GM12878 (cell line): ENCODE results near the gene TTLL6. TPM values are rescaled to one million over a fixed set of nuclear protein-coding genes. Genes with fewer than 3 reads are reported as not detected.

Experiments
- ATAC-seq: fragments of 200-7000 bp; cut with Tn5 transposase; 3 replicates; pipeline ENCODE4 v1.9.1; 2020; ENCODE audit warnings: mild to moderate bottlenecking, moderate library complexity
- BruUV-seq: library from RNA; stranded (reverse); fragments of 400-500 nt; replicated peaks from 2 replicates; lab custom pipeline; 2021; lab: Mats Ljungman, UMichigan
- CTCF ChIA-PET: fragments of 300-600 bp; sonication (Branson Sonifier 250); formaldehyde crosslinking; extraction: SDS; loops from one replicate; lab custom pipeline; 2021; ENCODE audit warnings: inconsistent platforms; lab: Yijun Ruan, JAX
- POLR2A ChIA-PET: fragments of 350-600 bp; formaldehyde crosslinking; extraction: SDS; loops from one replicate; lab custom pipeline; 2021; ENCODE audit warnings: inconsistent platforms; lab: Charles Lee
- RAD21 ChIA-PET: fragments of 300-600 bp; sonication (Branson Sonifier 250); formaldehyde crosslinking; loops from one replicate; lab custom pipeline; 2023; ENCODE audit warnings: antibody characterized with exemption; ENCODE audit not compliant: unreplicated experiment; lab: Charles Lee
- SMC1A ChIA-PET: fragments of 300-600 bp; sonication (Branson Sonifier 250); formaldehyde crosslinking; loops from one replicate; lab custom pipeline; 2023; ENCODE audit not compliant: unreplicated experiment, uncharacterized antibody; lab: Charles Lee
- DNase-seq: peaks from one replicate; pipeline ENCODE4 v3.0.0-alpha.2; 2011; ENCODE audit warnings: low read depth, low spot score
- FAIRE-seq: peaks from 3 replicates; lab custom pipeline; 2011; peaks lifted over from hg19 to GRCh38; lab: Jason Lieb, UNC
- H2AFZ ChIP-seq: 2 replicates; pipeline ENCODE4 v1.6.0; 2011; ENCODE audit warnings: low read depth, low read length, control low read depth; ENCODE audit not compliant: control insufficient read depth
- H3K27ac ChIP-seq: 2 replicates; pipeline ENCODE4 v1.5.1; 2011; ENCODE audit warnings: control low read depth; ENCODE audit not compliant: control insufficient read depth, insufficient read depth
- H3K27me3 ChIP-seq, 2 experiments: replicated peaks in 1 of 2; 2 replicates each; pipeline versions ENCODE4 v1.6.0 to v1.6.1; 2011; ENCODE audit warnings: low read length in 1 of 2; ENCODE audit not compliant: control insufficient read depth in 2 of 2, insufficient read depth in 2 of 2
- H3K36me3 ChIP-seq, 2 experiments: 2 replicates each; pipeline ENCODE4 v1.5.1; 2011; ENCODE audit warnings: low read length in 1 of 2; ENCODE audit not compliant: control insufficient read depth in 2 of 2, insufficient read depth in 2 of 2
- H3K4me1 ChIP-seq: 2 replicates; pipeline ENCODE4 v1.6.1; 2011; ENCODE audit warnings: mild to moderate bottlenecking, low read length, moderate library complexity, mixed read lengths; ENCODE audit not compliant: control insufficient read depth, insufficient read depth
- H3K4me2 ChIP-seq: 2 replicates; pipeline ENCODE4 v1.6.0; 2011; ENCODE audit warnings: control low read depth; ENCODE audit not compliant: control insufficient read depth, insufficient read depth
- H3K4me3 ChIP-seq: fragments of 200-600 bp; sonication (generic); 2 replicates; pipeline ENCODE4 v1.5.1; 2016
- H3K79me2 ChIP-seq: 2 replicates; pipeline ENCODE4 v1.6.0; 2011; ENCODE audit warnings: low read length; ENCODE audit not compliant: control insufficient read depth, insufficient read depth
- H3K9ac ChIP-seq: 2 replicates; pipeline ENCODE4 v1.8.0; 2011; ENCODE audit warnings: low read length, control low read depth, mixed read lengths; ENCODE audit not compliant: control insufficient read depth, insufficient read depth
- H3K9me3 ChIP-seq: replicated peaks from 3 replicates; pipeline ENCODE4 v1.5.1; 2011; ENCODE audit warnings: mild to moderate bottlenecking, low read length; ENCODE audit not compliant: control insufficient read depth, insufficient read depth
- H4K20me1 ChIP-seq: 2 replicates; pipeline ENCODE4 v1.6.0; 2011; ENCODE audit not compliant: control insufficient read depth, insufficient read depth
- BACH1 ChIP-seq: fragments of 450-650 bp; IDR thresholded peaks from 2 replicates; pipeline ENCODE4 v1.6.1; 2017; ENCODE audit warnings: mild to moderate bottlenecking, borderline replicate concordance
- ESRRA ChIP-seq: IDR thresholded peaks from 2 replicates; pipeline ENCODE4 v1.6.1; 2012; ENCODE audit warnings: mild to moderate bottlenecking, low read length, improper control_type of control experiment
- ETV6 ChIP-seq, 2 experiments: fragments of 450-650 bp in 1 of 2; IDR thresholded peaks in 1 of 2; conservative IDR thresholded peaks in 1 of 2; 2 replicates each; pipeline ENCODE4 v1.6.1; 2014; ENCODE audit warnings: antibody characterized with exemption in 1 of 2, borderline replicate concordance in 1 of 2, low read depth in 1 of 2, mild to moderate bottlenecking in 1 of 2, moderate library complexity in 1 of 2
- NFIC ChIP-seq: IDR thresholded peaks from 2 replicates; pipeline ENCODE4 v1.6.1; 2012; ENCODE audit warnings: low read depth, mild to moderate bottlenecking, inconsistent platforms, low read length, moderate library complexity
- NFXL1 ChIP-seq: fragments of 450-650 bp; IDR thresholded peaks from 2 replicates; pipeline ENCODE4 v1.6.1; 2017; ENCODE audit warnings: antibody characterized with exemption, mild to moderate bottlenecking, borderline replicate concordance
- SMAD5 ChIP-seq: IDR thresholded peaks from 2 replicates; pipeline ENCODE4 v1.6.1; 2016; ENCODE audit warnings: antibody characterized with exemption, low read depth
- ZBED1 ChIP-seq: IDR thresholded peaks from 2 replicates; pipeline ENCODE4 v1.6.1; 2016; ENCODE audit warnings: borderline replicate concordance
- ZBTB11 ChIP-seq: fragments of 450-650 bp; formaldehyde crosslinking; IDR thresholded peaks from 2 replicates; pipeline ENCODE4 v1.5.0; 2022; ENCODE audit warnings: mild to moderate bottlenecking, missing genetic modification characterization
- ZBTB40 ChIP-seq: fragments of 450-650 bp; IDR thresholded peaks from 2 replicates; pipeline ENCODE4 v1.6.1; 2016; ENCODE audit warnings: mild to moderate bottlenecking, moderate library complexity, borderline replicate concordance
- ZNF24 ChIP-seq: fragments of 450-650 bp; IDR thresholded peaks from 2 replicates; pipeline ENCODE4 v1.6.1; 2017; ENCODE audit warnings: antibody characterized with exemption, mild to moderate bottlenecking
- in situ Hi-C: fragments of 300-500 bp; cut with MboI; formaldehyde crosslinking; loops from 9 replicates; pipeline ENCODE4 v1.14.3; 2018; ENCODE audit warnings: mixed read lengths
- intact Hi-C: fragments of 100-400 bp; cut with micrococcal nuclease; formaldehyde crosslinking; loops from one replicate; pipeline ENCODE4 v1.14.2; 2022; ENCODE audit not compliant: unreplicated experiment
- polyA plus RNA-seq, 11 experiments: library from polyadenylated mRNA; depleted of rRNA in 4 of 11; unstranded in 6 of 11; stranded (reverse) in 5 of 11; fragments of >200 nt; fragmentation: Nextera tagmentation in 4 of 11; fragmentation: Illumina TruSeq in 1 of 11; extraction: Ambion mirVana in 4 of 11; extraction: Trizol in 1 of 11; gene quantifications; 1 replicate in 1 of 11; 2 replicates in 10 of 11; pipeline versions ENCODE4 v1.2.1 to v1.2.3, GENCODE V29; 2011 to 2016; ENCODE audit warnings: inconsistent platforms in 2 of 11, missing spikeins in 2 of 11, low read depth in 1 of 11
- total RNA-seq, 4 experiments: library from RNA; depleted of rRNA in 3 of 4; stranded (reverse); fragments of >200 nt in 3 of 4; fragmentation: Illumina TruSeq in 1 of 4; extraction: Trizol in 1 of 4; gene quantifications; 2 replicates each; pipeline versions ENCODE4 v1.2.1 to v1.2.3, GENCODE V29; 2013 to 2021

The TTLL6 gene
- total and polyA plus RNA-seq, 10 of the 15 experiments (the other 5 are each of a cell fraction or from before 2014, with no cell fraction given): 0.06 to 0.36 (median 0.13) TPM; not detected in 4

- TF ChIP-seq ZBED1: no peak
- TF ChIP-seq ZNF24: no peak
- TF ChIP-seq SMAD5: no peak
- TF ChIP-seq ESRRA: no peak
- no peak for TF ChIP-seq ZBTB11 (CRISPR knock-in tag)
- TF ChIP-seq ZBTB40: no peak
- TF ChIP-seq NFIC: no peak
- TF ChIP-seq NFXL1: no peak
- TF ChIP-seq ETV6 (conservative IDR thresholded peaks at IDR 0.05 in 1 of 2, IDR thresholded peaks at IDR 0.05 in 1 of 2; ENCODE audit: borderline replicate concordance in 1 of 2, low read depth in 1 of 2): no peak
- no peak for TF ChIP-seq BACH1
- DNase-seq (no peak), ATAC-seq (no peak), FAIRE-seq (no peak)
- Histone ChIP-seq H3K36me3 (no peaks in the 10 kb centered on the region), H3K4me1 (no peaks in the 10 kb centered on the region), H3K79me2 (no peaks in the 10 kb centered on the region), H3K9ac (no peak overlapping the region), H3K4me3 (no peak overlapping the region), H3K27ac (no peak overlapping the region), H4K20me1 (no peaks in the 10 kb centered on the region), H3K9me3 (no peaks in the 10 kb centered on the region), H3K27me3 (peaks cover 15 to 49% of the 10 kb centered on the region in 2 experiments), H3K4me2 (no peak overlapping the region), H2AFZ (no peak overlapping the region)
- ChIA-PET POLR2A (interaction anchor here (0.6 kb wide), 1 partner anchor 1041 kb away, joined by 4 read pairs; no protein-coding TSS in a partner anchor), CTCF (interaction anchor here (0.5 to 1.1 kb wide), 2 partner anchors 15 to 229 kb away, joined by 3 read pairs; no protein-coding TSS in a partner anchor), SMC1A (no interaction called here), RAD21 (no interaction called here)
- no TSS peak for BruUV-seq
- intact Hi-C loops (no loop called here), in situ Hi-C loops (no loop called here)
Measured at GRCh38 chr17:48740537-48740936, 76.5 kb downstream of the TTLL6 start.
